Cardiac atrium fibroblast (primary cell): ENCODE measurements around the gene SLC35G2. TPM values are rescaled to one million over a fixed set of nuclear protein-coding genes. Genes with fewer than 3 reads are reported as not detected.

ENCODE experiments used
- total RNA-seq: library from RNA; depleted of rRNA; stranded (reverse); fragments of >200 nt; gene quantifications from 2 replicates; pipeline ENCODE4 v1.2.3, GENCODE V29; 2015

The SLC35G2 gene
- total RNA-seq: 17.3 and 25.1 TPM in 2 replicates

DNA sequence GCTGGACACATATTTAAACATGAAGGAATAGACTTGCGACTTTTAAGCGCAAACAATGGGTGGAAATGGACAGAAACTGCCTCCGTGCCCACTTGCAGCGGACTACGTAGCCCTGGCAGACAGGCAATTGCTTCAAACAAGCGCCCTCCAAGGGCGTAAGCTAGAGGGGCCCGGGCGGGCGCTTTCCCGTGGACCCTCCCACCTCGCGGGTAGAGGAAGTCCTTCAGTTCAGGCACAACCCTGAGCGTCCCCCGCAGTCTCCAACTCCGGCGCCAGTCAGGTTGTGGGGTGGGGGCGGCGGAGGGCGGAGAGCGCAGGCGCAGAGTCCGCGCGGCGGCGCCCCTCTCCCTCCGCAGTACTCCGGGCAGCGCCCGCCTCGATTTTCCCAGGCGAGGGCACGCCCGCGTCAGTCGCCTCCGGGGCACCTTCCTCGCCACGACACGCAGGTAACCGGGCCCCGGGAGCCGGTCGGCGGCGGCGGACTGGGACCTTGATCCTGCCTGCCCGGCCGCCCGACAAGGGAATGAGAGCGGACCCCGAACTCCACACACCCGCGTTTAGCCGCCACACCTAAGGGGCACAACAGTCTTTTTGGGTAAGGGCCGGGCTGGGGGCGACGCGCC, at the start of gene SLC35G2:
Gene SLC35G2 (plus strand): TSS at position 358 of the 623 bp plus-strand sequence. CDS start 35,335 bp downstream, outside the sequence.

DNA sequence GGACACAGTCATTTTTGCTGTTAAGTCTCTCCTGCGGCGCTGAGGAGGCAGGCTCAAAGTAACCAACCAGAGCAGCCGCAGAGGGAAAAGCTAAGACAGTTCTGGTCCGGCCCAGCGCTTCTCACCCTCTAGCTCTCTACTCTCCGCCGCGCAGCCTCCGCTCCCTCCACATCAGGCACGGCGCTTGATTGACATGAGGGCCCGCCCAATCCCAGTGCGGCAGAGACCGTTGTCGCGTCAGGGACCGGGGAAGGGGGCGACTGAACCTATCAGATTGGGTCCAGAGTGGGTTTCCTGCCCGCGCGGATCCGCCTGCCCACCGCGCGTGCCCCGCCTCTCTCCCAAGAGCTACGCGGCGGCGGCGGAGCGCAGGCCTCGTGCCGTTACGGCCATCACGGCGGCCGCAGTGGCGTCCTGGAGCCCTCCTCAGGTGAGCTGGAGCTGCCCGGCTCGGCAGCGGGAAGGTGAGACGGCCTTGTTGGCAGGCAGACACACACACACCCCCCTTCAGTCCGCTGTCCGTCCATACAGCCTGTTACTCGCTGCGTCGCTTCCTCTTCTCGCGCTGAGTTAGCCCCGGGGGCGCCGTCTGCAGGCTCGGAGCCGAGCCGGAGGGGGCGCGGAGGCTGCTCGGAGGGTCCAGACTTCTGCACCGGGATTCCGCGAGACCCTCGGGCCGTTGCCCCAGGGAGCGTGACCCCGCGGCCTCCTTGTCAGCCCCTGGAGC, 43.1 kb downstream of the SLC35G2 start, which contains the start of gene NCK1:
Gene NCK1 (plus strand): TSS at position 319 of the 727 bp plus-strand sequence. CDS start 65,794 bp downstream, outside the sequence.

Other genes starting within 250 kb of the SLC35G2 start
- 22.7 and 23.8 TPM in 2 replicates for gene STAG1, start 66.7 kb upstream of the SLC35G2 start, total RNA-seq
- gene NCK1, start 43.1 kb downstream of the SLC35G2 start, total RNA-seq: 58.5 and 60.7 TPM in 2 replicates
- 0.97 and 1.4 TPM in 2 replicates for gene IL20RB, start 138.9 kb downstream of the SLC35G2 start, total RNA-seq